Left lung (tissue), 14 donors: ENCODE measurements around the gene ZFP2. TPM values are rescaled to one million over a fixed set of nuclear protein-coding genes. Genes with fewer than 3 reads are reported as not detected.

Experiments used
- ATAC-seq: fragments of 200-7000 bp; cut with Tn5 transposase; one replicate; pipeline ENCODE4 v1.9.1; 2020; ENCODE audit warnings: moderate library complexity
- DNase-seq, 4 donors: peaks; one replicate each; pipeline ENCODE4 v3.0.0-alpha.2; 2013 to 2020
- H3K27ac ChIP-seq, 2 donors: fragments of 200-600 bp; sonication (generic) in 1 of 2; one replicate each; pipeline versions ENCODE4 v1.5.0 to v1.8.0; 2020 to 2021
- H3K27me3 ChIP-seq, 2 donors: fragments of 200-600 bp; sonication (generic) in 1 of 2; one replicate each; pipeline versions ENCODE4 v1.5.0 to v1.8.0; 2020 to 2021
- H3K36me3 ChIP-seq, 2 donors: fragments of 200-600 bp; sonication (generic) in 1 of 2; one replicate each; pipeline versions ENCODE4 v1.5.0 to v1.8.0; 2020 to 2021
- H3K4me1 ChIP-seq, 2 donors: fragments of 200-600 bp; one replicate each; pipeline ENCODE4 v1.8.0; 2021
- H3K4me3 ChIP-seq, 2 donors: fragments of 200-600 bp; sonication (generic) in 1 of 2; one replicate each; pipeline versions ENCODE4 v1.5.0 to v1.8.0; 2020 to 2021; ENCODE audit warnings: mild to moderate bottlenecking in 1 of 2
- H3K9me3 ChIP-seq, 2 donors: fragments of 200-600 bp; sonication (generic) in 1 of 2; one replicate each; pipeline versions ENCODE4 v1.5.0 to v1.8.0; 2020 to 2021
- CTCF ChIP-seq, 2 donors: fragments of 200-600 bp; sonication (generic) in 1 of 2; IDR thresholded peaks; one replicate each; pipeline versions ENCODE4 v1.5.0 to v1.8.0; 2021; ENCODE audit warnings: antibody characterized with exemption in 2 of 2
- intact Hi-C, 2 donors: fragments of 100-400 bp; cut with DNase I; formaldehyde crosslinking; loops; one replicate each; pipeline versions ENCODE4 v1.11.2 to v1.14.2; 2022
- long read RNA-seq, 12 donors: library from polyadenylated mRNA in 2 of 12; unstranded in 2 of 12; transcript quantifications; one replicate each; pipeline ENCODE4 v2.0.0 and lab custom pipeline, GENCODE V29; 2019 to 2026
- polyA plus RNA-seq, 6 donors: library from polyadenylated mRNA; unstranded; fragments of 120-200 nt; gene quantifications; one replicate each; pipeline ENCODE4 v1.2.1, GENCODE V29; 2013; ENCODE audit not compliant: insufficient read length in 6 of 6
- total RNA-seq, 2 donors: library from RNA; stranded (reverse); fragmentation: NEBNext Ultra II Directional; extraction: Animal tissue kit (Norgen Biotek cat#: 25700); gene quantifications; one replicate each; pipeline ENCODE4 v1.2.1, GENCODE V29; 2021
- donor health status: DM: no; HTN: yes; CAD: no.
- donor health status: DM: no; HTN: no; CAD: no.

Gene ZFP2
- total RNA-seq (1 to 10 TPM; 1.2 to 1.8 TPM), polyA plus RNA-seq (1 to 10 TPM; 5.9 to 8.9 (median 6.5) TPM)
- long read RNA-seq, donor 1, partial matches to known transcripts = 0 of 1 reads
- long read RNA-seq, donor 1, other reads (novel, unspliced or antisense) = 0 of 1 reads
- long read RNA-seq, donor 2 = 0 reads
- long read RNA-seq, donor 3 = 0 reads
- long read RNA-seq, donor 4, partial matches to known transcripts = 0 of 1 reads
- long read RNA-seq, donor 4, other reads (novel, unspliced or antisense) = 0 of 1 reads
- long read RNA-seq, donor 5 = 0 reads
- long read RNA-seq, donor 6, partial matches to known transcripts = 0 of 1 reads
- long read RNA-seq, donor 6, other reads (novel, unspliced or antisense) = 0 of 1 reads
- long read RNA-seq, donor 7 = 0 reads
- long read RNA-seq, donor 8 = 0 reads
- long read RNA-seq, donor 9 = 0 reads
- long read RNA-seq, donor 10 = 0 reads
- long read RNA-seq, donor 11 = 0 reads
- long read RNA-seq, donor 12, partial matches to known transcripts = 0 of 1 reads
- long read RNA-seq, donor 12, other reads (novel, unspliced or antisense) = 0 of 1 reads

DNA sequence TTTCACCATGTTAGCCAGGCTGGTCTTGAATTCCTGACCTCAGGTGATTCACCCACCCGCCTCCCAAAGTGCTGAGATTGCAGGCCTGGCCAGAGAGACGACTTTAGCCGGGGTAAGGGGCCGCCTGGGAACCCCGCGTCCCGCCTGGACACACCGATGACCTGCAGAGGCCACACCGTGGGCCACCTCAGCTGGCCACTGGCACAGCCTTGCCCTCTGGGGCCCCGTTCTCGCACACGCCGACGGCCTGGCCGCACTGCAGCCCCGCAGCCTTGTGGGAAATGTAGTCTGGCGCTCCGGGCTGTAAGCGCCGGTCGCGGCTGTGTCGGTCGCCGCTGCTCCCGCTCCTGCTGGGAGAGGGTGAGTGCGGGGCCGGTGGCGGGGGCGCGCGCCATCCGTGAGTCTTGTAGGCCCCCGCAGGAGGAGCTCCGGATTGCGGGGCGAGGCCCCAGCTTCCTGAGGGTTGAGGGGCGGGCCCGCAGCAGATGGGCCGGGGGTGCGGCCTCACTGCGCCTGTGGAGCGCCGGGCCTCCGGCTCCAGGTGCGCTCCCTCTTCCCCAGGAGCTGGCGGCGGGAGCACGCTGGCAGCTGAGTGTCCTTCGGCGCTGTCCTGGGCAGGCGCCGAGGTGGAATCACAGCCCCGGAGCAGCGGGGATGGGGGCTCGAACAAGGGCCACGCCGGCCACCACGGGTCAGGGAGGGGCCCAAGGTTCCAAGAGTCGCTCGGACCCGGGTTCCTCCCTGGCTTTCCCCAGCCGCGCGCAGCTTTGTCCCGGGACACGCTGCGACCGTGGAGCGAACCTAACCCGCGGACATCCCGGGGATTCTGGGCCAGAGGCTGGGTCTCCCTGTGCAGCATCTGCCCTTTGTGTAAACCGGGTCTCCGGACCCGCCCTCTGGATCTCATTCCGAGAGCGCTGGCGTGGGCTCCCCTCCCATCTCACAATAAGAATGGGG lies at the start of gene ZFP2:
ZFP2 (plus strand) TSS at position 299 of the 957 bp plus-strand sequence. CDS start 35,401 bp downstream, outside the sequence.
- DNase-seq = peak; percentile 56 to 87 (median 70)
- intact Hi-C loops = no loop called here
- no peak for TF ChIP-seq CTCF (IDR thresholded peaks at IDR 0.05)

DNA sequence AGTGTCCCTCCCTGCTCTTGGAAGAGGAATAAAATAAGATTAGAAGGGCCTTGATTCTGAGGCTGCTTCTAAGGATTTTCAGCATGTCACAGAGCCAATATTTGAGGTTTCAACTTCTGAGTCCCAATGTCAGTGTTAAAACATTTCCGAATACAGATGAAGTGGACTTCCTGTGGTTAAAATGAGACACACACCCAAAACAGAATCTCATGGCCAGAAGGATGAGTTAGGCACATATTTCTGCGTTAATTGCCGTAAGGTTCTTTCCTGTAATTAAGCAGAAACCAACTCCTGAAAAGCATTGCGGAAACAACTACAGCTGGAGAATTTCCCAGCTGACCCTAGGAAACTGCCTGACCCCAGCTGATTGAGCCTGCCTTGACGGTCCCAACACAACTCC lies 46.4 kb upstream of the ZFP2 start:
- H3K9me3 ChIP-seq = no peaks in the 10 kb centered on the region
- no peaks in the 10 kb centered on the region for H3K27me3 ChIP-seq
- DNase-seq (no peak), ATAC-seq (no peak)
- intact Hi-C loops = no loop called here
- no peak for TF ChIP-seq CTCF (IDR thresholded peaks at IDR 0.05)
- H3K36me3 ChIP-seq = no peaks in the 10 kb centered on the region
- H3K4me3 ChIP-seq = no peak overlapping the region
- no peak overlapping the region for H3K27ac ChIP-seq
- no peaks in the 10 kb centered on the region for H3K4me1 ChIP-seq

More for the DNA sequence above, at the start of gene ZFP2:
- peaks cover 0 to 21% of the 10 kb centered on the region in 2 donors for H3K9me3 ChIP-seq
- peaks cover 0 to 19% of the 10 kb centered on the region in 2 donors for H3K27me3 ChIP-seq
- ATAC-seq = peak; percentile 99
- no peaks in the 10 kb centered on the region for H3K36me3 ChIP-seq
- H3K4me3 ChIP-seq = peak within 1 kb of the TSS; percentile 63 to 64
- peaks cover 0 to 6% of the 10 kb centered on the region in 2 donors for H3K4me1 ChIP-seq
- peak within 1 kb of the TSS in 1 of 2 donors; percentile 64 for H3K27ac ChIP-seq

DNA sequence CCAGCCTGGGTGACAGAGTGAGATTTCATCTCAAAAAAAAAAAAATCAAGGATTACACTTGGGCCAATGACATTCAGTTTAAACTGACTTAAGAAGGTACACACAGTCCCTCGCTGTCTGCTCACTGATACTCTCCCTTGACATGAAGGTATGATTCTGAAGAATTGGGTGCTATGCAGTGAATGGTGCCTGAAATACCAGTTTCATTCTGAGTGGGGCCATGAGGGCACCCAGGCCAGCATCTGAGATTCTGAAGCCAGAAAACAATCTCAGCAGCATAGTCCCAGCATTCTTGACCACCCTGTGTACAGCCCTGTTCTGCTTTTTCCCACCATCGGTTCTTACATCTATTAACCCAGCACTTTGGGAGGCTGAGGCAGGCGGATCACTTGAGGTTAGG lies 43.8 kb upstream of the ZFP2 start:
- ATAC-seq = no peak
- no peak for TF ChIP-seq CTCF (IDR thresholded peaks at IDR 0.05)
- no peaks in the 10 kb centered on the region for H3K36me3 ChIP-seq
- no peak for DNase-seq
- H3K4me3 ChIP-seq = no peak overlapping the region
- H3K27me3 ChIP-seq = no peaks in the 10 kb centered on the region
- intact Hi-C loops = loop anchor here in 1 of 2 donors (10.0 kb wide), 1 partner anchor 117 kb away; the partner anchor contains the start of gene ZNF354A
- no peaks in the 10 kb centered on the region for H3K9me3 ChIP-seq
- H3K4me1 ChIP-seq = no peaks in the 10 kb centered on the region
- H3K27ac ChIP-seq = no peak overlapping the region

DNA sequence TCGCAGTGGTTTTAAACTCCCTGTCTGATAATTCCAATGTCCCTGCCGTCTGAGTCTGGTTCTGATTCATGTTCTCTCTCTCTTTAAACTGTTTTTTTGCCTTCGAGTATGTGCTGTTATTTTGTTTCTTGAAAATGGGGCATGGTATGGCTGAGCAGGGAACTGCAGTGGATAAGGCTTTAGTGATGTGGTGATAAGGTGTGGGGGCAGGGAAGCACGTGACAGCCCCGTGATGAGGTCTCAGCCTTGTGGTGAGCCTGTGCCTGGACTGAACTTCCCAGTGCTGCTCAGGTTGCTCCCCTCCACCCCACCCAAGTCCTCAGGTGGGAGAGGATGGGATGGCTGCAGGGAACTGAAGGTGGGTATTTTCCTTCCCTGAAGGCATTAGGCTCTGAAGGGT lies 41.4 kb upstream of the ZFP2 start:
- no peak for ATAC-seq
- Histone ChIP-seq H3K9me3 (no peaks in the 10 kb centered on the region), H3K36me3 (no peaks in the 10 kb centered on the region), H3K27ac (no peak overlapping the region), H3K4me1 (peaks cover 0 to 4% of the 10 kb centered on the region in 2 donors), H3K4me3 (no peak overlapping the region), H3K27me3 (no peaks in the 10 kb centered on the region)
- intact Hi-C loops = loop anchor here in 1 of 2 donors (10.0 kb wide), 1 partner anchor 119 kb away; the partner anchor contains the start of gene ZNF354A
- no peak for TF ChIP-seq CTCF (IDR thresholded peaks at IDR 0.05)
- DNase-seq = no peak
